MM.1S (cell line): ENCODE results near the gene MRPS9.

Source experiments
- EZH2 ChIP-seq: fragments of 300-600 bp; sonication (generic); optimal IDR thresholded peaks from 2 replicates; pipeline ENCODE3; 2017; ENCODE audit warnings: low read depth, mild to moderate bottlenecking, antibody characterized with exemption, low read length, mixed read lengths
- EZH2phosphoT487 ChIP-seq: fragments of 300-600 bp; sonication (generic); IDR thresholded peaks from 2 replicates; pipeline ENCODE4 v1.6.1; 2018; ENCODE audit warnings: antibody characterized with exemption, low read length
- TF ChIP-seq, protein P1 (sequence below): fragments of 300-600 bp; sonication (generic); IDR thresholded peaks from 2 replicates; pipeline ENCODE4 v1.5.1; 2016; ENCODE audit warnings: antibody characterized with exemption, low read length, mixed read lengths

- TF ChIP-seq EZH2, result no peak
- TF ChIP-seq, protein P1, sequence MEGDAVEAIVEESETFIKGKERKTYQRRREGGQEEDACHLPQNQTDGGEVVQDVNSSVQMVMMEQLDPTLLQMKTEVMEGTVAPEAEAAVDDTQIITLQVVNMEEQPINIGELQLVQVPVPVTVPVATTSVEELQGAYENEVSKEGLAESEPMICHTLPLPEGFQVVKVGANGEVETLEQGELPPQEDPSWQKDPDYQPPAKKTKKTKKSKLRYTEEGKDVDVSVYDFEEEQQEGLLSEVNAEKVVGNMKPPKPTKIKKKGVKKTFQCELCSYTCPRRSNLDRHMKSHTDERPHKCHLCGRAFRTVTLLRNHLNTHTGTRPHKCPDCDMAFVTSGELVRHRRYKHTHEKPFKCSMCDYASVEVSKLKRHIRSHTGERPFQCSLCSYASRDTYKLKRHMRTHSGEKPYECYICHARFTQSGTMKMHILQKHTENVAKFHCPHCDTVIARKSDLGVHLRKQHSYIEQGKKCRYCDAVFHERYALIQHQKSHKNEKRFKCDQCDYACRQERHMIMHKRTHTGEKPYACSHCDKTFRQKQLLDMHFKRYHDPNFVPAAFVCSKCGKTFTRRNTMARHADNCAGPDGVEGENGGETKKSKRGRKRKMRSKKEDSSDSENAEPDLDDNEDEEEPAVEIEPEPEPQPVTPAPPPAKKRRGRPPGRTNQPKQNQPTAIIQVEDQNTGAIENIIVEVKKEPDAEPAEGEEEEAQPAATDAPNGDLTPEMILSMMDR, result no peak
- no peak for TF ChIP-seq EZH2phosphoT487
These were observed 38.3 kb downstream of the MRPS9 start for GRCh38 chr2:105076121-105076520.
